Bladder microvascular endothelial cell (primary cell): ENCODE measurements around the gene RBBP9. TPM values are rescaled to one million over a fixed set of nuclear protein-coding genes. Genes with fewer than 3 reads are reported as not detected.

Experiments used
- total RNA-seq: library from RNA; depleted of rRNA; stranded (reverse); fragments of >200 nt; gene quantifications from 2 replicates; pipeline ENCODE4 v1.2.3, GENCODE V29; 2014

The RBBP9 gene
- total RNA-seq = 6.8 and 13.2 TPM in 2 replicates

GRCh38 chr20:18496740-18497592, at the start of gene RBBP9:
TSS of gene RBBP9 (minus strand) at chr20:18497225. CDS start at chr20:18497167, 58 bp downstream.

GRCh38 chr20:18507218-18508191, 10.5 kb upstream of the RBBP9 start, which contains the start of gene SEC23B:
TSS of gene SEC23B (plus strand) at chr20:18507940. CDS start at chr20:18510836, 2,896 bp downstream.

GRCh38 chr20:18466894-18467730, 29.9 kb downstream of the RBBP9 start, which contains the start of the genes DZANK1 and POLR3F:
TSS of gene DZANK1 (minus strand) at chr20:18467030. CDS start at chr20:18465358, 1,672 bp downstream.
TSS of gene POLR3F (plus strand) at chr20:18467390. CDS start at chr20:18467507, 117 bp downstream.

Other genes starting within 250 kb of the RBBP9 start
- gene ZNF133, start 208.7 kb downstream of the RBBP9 start, total RNA-seq = 13.9 and 20.5 TPM in 2 replicates
- 0.49 and 0.69 TPM in 2 replicates for gene DZANK1, start 30.2 kb downstream of the RBBP9 start, total RNA-seq
- gene POLR3F, start 29.8 kb downstream of the RBBP9 start, total RNA-seq = 7.1 and 14.8 TPM in 2 replicates
- 25.1 and 66.2 TPM in 2 replicates for gene SEC23B, start 10.7 kb upstream of the RBBP9 start, total RNA-seq
- 34.0 and 43.2 TPM in 2 replicates for gene SMIM26, start 70.2 kb upstream of the RBBP9 start, total RNA-seq
- 45.4 and 66.1 TPM in 2 replicates for gene DTD1, start 90.8 kb upstream of the RBBP9 start, total RNA-seq